Tibial nerve (tissue), 4 donors: ENCODE results near the gene SLC52A3.

ENCODE experiments used
- EP300 ChIP-seq, 2 donors: sonication (generic); formaldehyde crosslinking; IDR thresholded peaks; one replicate each; pipeline ENCODE4 v1.6.1; 2017; ENCODE audit warnings: antibody characterized with exemption in 2 of 2, mild to moderate bottlenecking in 1 of 2
- POLR2A ChIP-seq, 2 donors: fragments of 450-650 bp; IDR thresholded peaks; one replicate each; pipeline ENCODE4 v1.6.1; 2017; ENCODE audit warnings: antibody characterized with exemption in 2 of 2, mild to moderate bottlenecking in 2 of 2, moderate library complexity in 2 of 2
- TF ChIP-seq, protein P1 (sequence below), 5 experiments: fragments of 200-600 bp in 3 of 5; fragments of 450-650 bp in 2 of 5; sonication (generic) in 3 of 5; IDR thresholded peaks; one replicate each; pipeline ENCODE4 v1.5.1; 2016 to 2019; ENCODE audit warnings: antibody characterized with exemption in 5 of 5, mild to moderate bottlenecking in 3 of 5, moderate library complexity in 2 of 5

DNA sequence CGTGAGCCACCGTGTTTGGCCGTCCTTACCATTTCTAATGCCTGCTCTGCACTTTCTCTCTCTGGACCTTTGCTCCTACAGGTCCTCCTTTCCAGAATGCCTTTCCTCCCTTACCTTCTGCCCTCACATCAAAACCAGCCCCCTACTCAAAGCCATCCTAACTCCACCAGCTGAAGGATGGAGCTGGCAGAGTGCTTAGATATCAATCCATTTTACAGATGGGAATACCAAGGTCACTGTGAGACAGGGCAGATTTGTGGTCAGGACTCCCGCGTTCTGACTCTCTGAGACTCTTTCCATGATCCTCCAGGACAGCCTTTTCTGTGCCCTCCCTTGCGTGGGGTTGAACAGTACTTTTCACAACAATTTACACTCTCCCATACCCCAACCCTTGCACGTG is 51.0 kb downstream of the SLC52A3 start:
- TF ChIP-seq, protein P1, sequence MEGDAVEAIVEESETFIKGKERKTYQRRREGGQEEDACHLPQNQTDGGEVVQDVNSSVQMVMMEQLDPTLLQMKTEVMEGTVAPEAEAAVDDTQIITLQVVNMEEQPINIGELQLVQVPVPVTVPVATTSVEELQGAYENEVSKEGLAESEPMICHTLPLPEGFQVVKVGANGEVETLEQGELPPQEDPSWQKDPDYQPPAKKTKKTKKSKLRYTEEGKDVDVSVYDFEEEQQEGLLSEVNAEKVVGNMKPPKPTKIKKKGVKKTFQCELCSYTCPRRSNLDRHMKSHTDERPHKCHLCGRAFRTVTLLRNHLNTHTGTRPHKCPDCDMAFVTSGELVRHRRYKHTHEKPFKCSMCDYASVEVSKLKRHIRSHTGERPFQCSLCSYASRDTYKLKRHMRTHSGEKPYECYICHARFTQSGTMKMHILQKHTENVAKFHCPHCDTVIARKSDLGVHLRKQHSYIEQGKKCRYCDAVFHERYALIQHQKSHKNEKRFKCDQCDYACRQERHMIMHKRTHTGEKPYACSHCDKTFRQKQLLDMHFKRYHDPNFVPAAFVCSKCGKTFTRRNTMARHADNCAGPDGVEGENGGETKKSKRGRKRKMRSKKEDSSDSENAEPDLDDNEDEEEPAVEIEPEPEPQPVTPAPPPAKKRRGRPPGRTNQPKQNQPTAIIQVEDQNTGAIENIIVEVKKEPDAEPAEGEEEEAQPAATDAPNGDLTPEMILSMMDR (IDR thresholded peaks at IDR 0.05): no peak
- TF ChIP-seq EP300 (IDR thresholded peaks at IDR 0.05) (no peak), POLR2A (IDR thresholded peaks at IDR 0.05) (no peak)
